Coronary artery (tissue), 2 donors: ENCODE data around the gene FIBCD1.

Experiments used
- DNase-seq: peaks from one replicate; pipeline ENCODE4 v3.0.0-alpha.2; 2017; ENCODE audit warnings: low spot score
- H3K27ac ChIP-seq, 2 donors: fragments of 200-600 bp; sonication (generic); one replicate each; pipeline ENCODE4 v1.5.1; 2016 to 2019
- H3K4me3 ChIP-seq: fragments of 200-600 bp; sonication (generic); 2 replicates; pipeline ENCODE4 v1.5.1; 2016; ENCODE audit warnings: mild to moderate bottlenecking, moderate library complexity
- CTCF ChIP-seq: fragments of 200-600 bp; sonication (generic); IDR thresholded peaks from one replicate; pipeline ENCODE4 v1.5.1; 2019; ENCODE audit warnings: antibody characterized with exemption

FIBCD1 gene

GRCh38 chr9:130930132-130930803 is 8.8 kb downstream of the FIBCD1 start:
- TF ChIP-seq CTCF: no peak
- no peak for DNase-seq
- Histone ChIP-seq H3K27ac (no peak overlapping the region), H3K4me3 (no peak overlapping the region)

GRCh38 chr9:130929571-130930038 is 9.4 kb downstream of the FIBCD1 start:
- TF ChIP-seq CTCF: no peak
- DNase-seq: no peak
- Histone ChIP-seq H3K27ac (no peak overlapping the region), H3K4me3 (no peak overlapping the region)

- Histone ChIP-seq H3K27ac (no peak overlapping the region), H3K4me3 (no peak overlapping the region)
- DNase-seq: no peak
- TF ChIP-seq CTCF: no peak
Observed at GRCh38 chr9:130927995-130928900, 10.8 kb downstream of the FIBCD1 start.

GRCh38 chr9:130927338-130927737 is 11.7 kb downstream of the FIBCD1 start:
- Histone ChIP-seq H3K27ac (no peak overlapping the region), H3K4me3 (no peak overlapping the region)
- no peak for TF ChIP-seq CTCF
- no peak for DNase-seq

- DNase-seq: no peak
- Histone ChIP-seq H3K27ac (no peak overlapping the region), H3K4me3 (no peak overlapping the region)
- no peak for TF ChIP-seq CTCF
Observed at GRCh38 chr9:130925050-130925678, 13.9 kb downstream of the FIBCD1 start.

- H3K4me3 ChIP-seq: no peak overlapping the region
- TF ChIP-seq CTCF: no peak
- DNase-seq: no peak
- H3K27ac ChIP-seq: no peak overlapping the region
Observed at GRCh38 chr9:130924448-130924788, 14.6 kb downstream of the FIBCD1 start.
